HG02571 (cell line): Measurements from ENCODE around the gene KEL.

Experiments used
- ATAC-seq: cut with Tn5 transposase; IDR thresholded peaks from one replicate; pipeline ENCODE4 v1.9.1; 2021; ENCODE audit warnings: mild to moderate bottlenecking, moderate library complexity; ENCODE audit not compliant: unreplicated experiment

Gene KEL

GRCh38 chr7:142899661-142900060 is 62.5 kb downstream of the KEL start:
- ATAC-seq, result no peak

GRCh38 chr7:142898377-142899170 is 63.6 kb downstream of the KEL start:
- no peak for ATAC-seq

- ATAC-seq, result no peak
These were observed 64.5 kb downstream of the KEL start for GRCh38 chr7:142897691-142898090.

GRCh38 chr7:142896741-142897379 is 65.3 kb downstream of the KEL start:
- no peak for ATAC-seq

- ATAC-seq, result no peak
These were observed 66.0 kb downstream of the KEL start for GRCh38 chr7:142896151-142896550.

GRCh38 chr7:142894985-142895593 is 67.1 kb downstream of the KEL start:
- no peak for ATAC-seq

- no peak for ATAC-seq
These were observed 67.8 kb downstream of the KEL start for GRCh38 chr7:142894112-142894984.

- ATAC-seq, result no peak
These were observed 69.2 kb downstream of the KEL start for GRCh38 chr7:142892951-142893350.

- no peak for ATAC-seq
These were observed 70.6 kb downstream of the KEL start for GRCh38 chr7:142891490-142892082.
